K562 (cell line): ENCODE measurements around the gene DHDH. TPM values are rescaled to one million over a fixed set of nuclear protein-coding genes. Genes with fewer than 3 reads are reported as not detected.

Experiments
- BACH1 ChIP-seq: fragments of 200-800 bp; sonication (Bioruptor generic); IDR thresholded peaks from 2 replicates; pipeline ENCODE4 v1.6.1; 2016; ENCODE audit warnings: missing genetic modification characterization, missing compliant biosample characterization
- CLOCK ChIP-seq: fragments of 250-450 bp; sonication (Bioruptor Pico); IDR thresholded peaks from 2 replicates; pipeline ENCODE4 v1.4.0; 2020; ENCODE audit warnings: mild to moderate bottlenecking, moderate library complexity, borderline replicate concordance
- GTF2E2 ChIP-seq: fragments of 200-800 bp; sonication (Bioruptor generic); IDR thresholded peaks from 2 replicates; pipeline ENCODE4 v1.6.1; 2016; ENCODE audit warnings: missing genetic modification characterization, missing compliant biosample characterization
- HNRNPUL1 ChIP-seq: fragments of 200-400 bp; formaldehyde crosslinking; IDR thresholded peaks from 2 replicates; pipeline ENCODE4 v1.6.1; 2017; ENCODE audit warnings: low read length
- KLF6 ChIP-seq: fragments of 250-450 bp; sonication (Bioruptor Pico); IDR thresholded peaks from 2 replicates; pipeline ENCODE4 v1.4.0; 2020; ENCODE audit warnings: mild to moderate bottlenecking, moderate library complexity, borderline replicate concordance
- MGA ChIP-seq: fragments of 450-650 bp; IDR thresholded peaks from 2 replicates; pipeline ENCODE4 v1.6.1; 2016; ENCODE audit warnings: mild to moderate bottlenecking, moderate library complexity
- MNT ChIP-seq, 2 experiments: fragments of 450-650 bp; conservative IDR thresholded peaks; 2 replicates each; pipeline ENCODE4 v1.6.1; 2017; ENCODE audit warnings: mild to moderate bottlenecking in 2 of 2, moderate library complexity in 2 of 2
- ZBTB7A ChIP-seq: IDR thresholded peaks from 2 replicates; pipeline ENCODE4 v1.6.1; 2011; ENCODE audit warnings: low read depth, mild to moderate bottlenecking, low read length, moderate library complexity, borderline replicate concordance; ENCODE audit not compliant: control insufficient read depth
- ZNF12 ChIP-seq: sonication (generic); formaldehyde crosslinking; IDR thresholded peaks from 2 replicates; pipeline ENCODE4 v1.4.0; 2020; ENCODE audit warnings: mild to moderate bottlenecking, missing genetic modification reagents
- ZNF583 ChIP-seq: fragments of 250-450 bp; sonication (Bioruptor Pico); IDR thresholded peaks from 2 replicates; pipeline ENCODE4 v1.4.0; 2020
- polyA plus RNA-seq, 8 experiments: library from polyadenylated mRNA; depleted of rRNA in 4 of 8; stranded (reverse) in 5 of 8; unstranded in 3 of 8; fragments of >200 nt; fragmentation: Nextera tagmentation in 2 of 8; fragmentation: Illumina TruSeq in 1 of 8; extraction: Ambion mirVana in 2 of 8; extraction: Trizol in 1 of 8; gene quantifications; 2 replicates each; pipeline versions ENCODE4 v1.2.1 to v1.2.3, GENCODE V29; 2011 to 2014; ENCODE audit warnings: inconsistent platforms in 1 of 8, missing spikeins in 1 of 8
- total RNA-seq, 7 experiments: library from RNA; depleted of rRNA in 6 of 7; stranded (reverse); fragments of >200 nt in 6 of 7; fragmentation: Illumina TruSeq in 2 of 7; extraction: Trizol in 2 of 7; gene quantifications; 2 replicates each; pipeline versions ENCODE4 v1.2.1 to v1.2.3, GENCODE V29; 2011 to 2021; ENCODE audit warnings: low replicate concordance in 1 of 7

Gene DHDH
- total and polyA plus RNA-seq, 9 of the 15 experiments (the other 6 are each of a cell fraction or from before 2014, with no cell fraction given) = 0.37 to 1.9 (median 0.87) TPM

- TF ChIP-seq MGA = peak; percentile 3; the same call in 1 of the 2 replicates
- peak; percentile 92 to 94 for TF ChIP-seq MNT (conservative IDR thresholded peaks at IDR 0.05)
- no peak for TF ChIP-seq CLOCK (CRISPR knock-in tag)
- peak; percentile 79 for TF ChIP-seq ZNF12
- no peak for TF ChIP-seq ZNF583
- peak; percentile 58 for TF ChIP-seq KLF6 (CRISPR knock-in tag)
- TF ChIP-seq BACH1 (tag) = no peak
- peak; percentile 77; the same call in 1 of the 2 replicates for TF ChIP-seq HNRNPUL1
- peak; percentile 76; the same call in 1 of the 2 replicates for TF ChIP-seq ZBTB7A
- peak; percentile 99 for TF ChIP-seq GTF2E2 (tag)
These were observed 31.7 kb downstream of the DHDH start, which contains the start of gene FTL (continued) for GRCh38 chr19:48965040-48965805.
